Measurements from ENCODE around the gene EPSTI1.

DNA sequence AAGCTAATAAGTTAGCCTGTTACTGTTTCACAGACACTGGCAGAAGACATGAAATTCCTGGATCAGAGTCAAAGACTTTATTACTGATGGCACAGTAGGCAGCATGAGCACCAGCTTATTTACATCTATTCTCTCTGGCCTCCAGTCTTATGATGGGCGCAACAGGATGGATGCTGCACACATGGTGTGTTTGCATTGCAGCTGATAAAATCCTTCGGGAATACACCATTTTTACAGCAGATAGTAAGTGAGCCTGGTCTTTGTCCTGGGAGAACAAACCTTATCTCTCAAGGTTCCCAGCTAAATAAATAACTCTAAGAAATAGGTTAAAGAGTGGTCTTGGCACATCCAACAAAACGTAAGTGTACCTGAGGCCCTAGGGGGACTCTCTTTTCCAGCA, 16.0 kb downstream of the EPSTI1 start:
- TF ChIP-seq, protein P1, sequence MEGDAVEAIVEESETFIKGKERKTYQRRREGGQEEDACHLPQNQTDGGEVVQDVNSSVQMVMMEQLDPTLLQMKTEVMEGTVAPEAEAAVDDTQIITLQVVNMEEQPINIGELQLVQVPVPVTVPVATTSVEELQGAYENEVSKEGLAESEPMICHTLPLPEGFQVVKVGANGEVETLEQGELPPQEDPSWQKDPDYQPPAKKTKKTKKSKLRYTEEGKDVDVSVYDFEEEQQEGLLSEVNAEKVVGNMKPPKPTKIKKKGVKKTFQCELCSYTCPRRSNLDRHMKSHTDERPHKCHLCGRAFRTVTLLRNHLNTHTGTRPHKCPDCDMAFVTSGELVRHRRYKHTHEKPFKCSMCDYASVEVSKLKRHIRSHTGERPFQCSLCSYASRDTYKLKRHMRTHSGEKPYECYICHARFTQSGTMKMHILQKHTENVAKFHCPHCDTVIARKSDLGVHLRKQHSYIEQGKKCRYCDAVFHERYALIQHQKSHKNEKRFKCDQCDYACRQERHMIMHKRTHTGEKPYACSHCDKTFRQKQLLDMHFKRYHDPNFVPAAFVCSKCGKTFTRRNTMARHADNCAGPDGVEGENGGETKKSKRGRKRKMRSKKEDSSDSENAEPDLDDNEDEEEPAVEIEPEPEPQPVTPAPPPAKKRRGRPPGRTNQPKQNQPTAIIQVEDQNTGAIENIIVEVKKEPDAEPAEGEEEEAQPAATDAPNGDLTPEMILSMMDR (IDR thresholded peaks at IDR 0.05 in 2 of 3, conservative IDR thresholded peaks at IDR 0.05 in 1 of 3; ENCODE audit: control insufficient read depth in 2 of 3, extremely low read depth in 1 of 3, insufficient read depth in 1 of 3, low read depth in 3 of 3, low read length in 3 of 3): no peak
- no peak for TF ChIP-seq HCFC1 (IDR thresholded peaks at IDR 0.05; ENCODE audit: low read length)

Data from GM12878 (cell line).